ENCODE data around the gene SASH1.
"Not testable (repeated sequence)": the region's sequence is repeated elsewhere in the genome, so short reads cannot be mapped to it uniquely, and the experiment has no call there.

SASH1 gene

DNA sequence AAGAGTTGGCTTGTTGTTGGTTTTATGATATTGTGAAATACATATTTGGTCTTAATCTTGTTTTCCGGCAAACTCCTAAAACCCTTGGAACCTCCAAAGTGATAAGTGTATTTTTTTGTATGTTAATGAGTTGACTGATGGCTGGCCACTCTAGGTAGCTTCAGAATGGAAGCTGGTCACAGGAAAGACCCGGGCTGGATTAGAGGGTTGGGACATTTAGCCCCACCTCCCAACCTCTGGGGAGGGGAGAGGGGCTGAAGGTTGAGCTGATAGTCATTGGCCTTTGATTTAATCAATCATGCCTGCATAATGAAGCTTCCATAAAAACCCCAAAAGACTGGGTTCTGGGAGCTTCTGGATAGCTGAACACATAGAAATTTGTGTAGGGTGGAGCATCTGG lies 42.7 kb downstream of the SASH1 start:
- peaks cover 4% of the 10 kb centered on the region for H3K4me1 ChIP-seq (ENCODE audit: control insufficient read depth, insufficient read depth, low read length)
- no peak overlapping the region for H3K4me3 ChIP-seq (ENCODE audit: low read length in 2 of 2)
- no peaks in the 10 kb centered on the region for H3K27me3 ChIP-seq (ENCODE audit: control insufficient read depth in 1 of 2, insufficient read depth in 2 of 2, low read length in 2 of 2)
- no peak overlapping the region for H3K27ac ChIP-seq (ENCODE audit: low read length)
- H3K36me3 ChIP-seq (ENCODE audit: control insufficient read depth in 2 of 2, insufficient read depth in 2 of 2, low read length in 2 of 2) = no peaks in the 10 kb centered on the region
- no peaks in the 10 kb centered on the region for H3K9me3 ChIP-seq (ENCODE audit: control insufficient read depth in 2 of 2, low read length in 2 of 2)
- H3K9ac ChIP-seq (ENCODE audit: low read length in 2 of 2) = no peak overlapping the region

GRCh38 chr6:148388521-148388920 lies 45.9 kb downstream of the SASH1 start:
- H3K27me3 ChIP-seq (ENCODE audit: control insufficient read depth in 1 of 2, insufficient read depth in 2 of 2, low read length in 2 of 2) = no peaks in the 10 kb centered on the region
- H3K9me3 ChIP-seq (ENCODE audit: control insufficient read depth in 2 of 2, low read length in 2 of 2) = no peaks in the 10 kb centered on the region
- H3K4me1 ChIP-seq (ENCODE audit: control insufficient read depth, insufficient read depth, low read length) = no peaks in the 10 kb centered on the region
- H3K27ac ChIP-seq (ENCODE audit: low read length) = no peak overlapping the region
- H3K4me3 ChIP-seq (ENCODE audit: low read length in 2 of 2) = no peak overlapping the region
- H3K36me3 ChIP-seq (ENCODE audit: control insufficient read depth in 2 of 2, insufficient read depth in 2 of 2, low read length in 2 of 2) = no peaks in the 10 kb centered on the region
- no peak overlapping the region for H3K9ac ChIP-seq (ENCODE audit: low read length in 2 of 2)

DNA sequence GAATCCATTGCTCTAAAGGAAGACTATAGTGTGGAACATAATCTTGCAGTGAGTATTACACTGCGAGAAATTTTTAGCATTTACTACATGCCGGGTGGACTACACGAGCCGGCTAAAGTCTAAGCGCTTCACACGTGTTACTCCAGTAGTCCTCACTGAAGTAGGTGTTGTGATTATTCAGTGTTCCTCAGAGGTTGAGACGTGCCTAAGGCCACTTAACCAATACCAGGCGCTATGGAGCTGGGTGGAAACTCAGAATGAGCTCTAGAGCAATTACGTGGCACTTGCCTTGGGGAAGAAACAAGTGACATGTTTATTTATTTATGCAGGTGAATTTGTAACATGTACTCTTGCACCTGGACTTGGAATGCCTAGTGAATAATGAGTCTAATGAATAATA lies 46.4 kb downstream of the SASH1 start:
- no peak overlapping the region for H3K9ac ChIP-seq (ENCODE audit: low read length in 2 of 2)
- H3K4me1 ChIP-seq (ENCODE audit: control insufficient read depth, insufficient read depth, low read length) = no peaks in the 10 kb centered on the region
- H3K4me3 ChIP-seq (ENCODE audit: low read length in 2 of 2) = no peak overlapping the region
- H3K27me3 ChIP-seq (ENCODE audit: control insufficient read depth in 1 of 2, insufficient read depth in 2 of 2, low read length in 2 of 2) = no peaks in the 10 kb centered on the region
- H3K36me3 ChIP-seq (ENCODE audit: control insufficient read depth in 2 of 2, insufficient read depth in 2 of 2, low read length in 2 of 2) = no peaks in the 10 kb centered on the region
- no peak overlapping the region for H3K27ac ChIP-seq (ENCODE audit: low read length)
- H3K9me3 ChIP-seq (ENCODE audit: control insufficient read depth in 2 of 2, low read length in 2 of 2) = no peaks in the 10 kb centered on the region

- H3K27ac ChIP-seq (ENCODE audit: low read length) = no peak overlapping the region
- no peaks in the 10 kb centered on the region for H3K9me3 ChIP-seq (ENCODE audit: control insufficient read depth in 2 of 2, low read length in 2 of 2)
- H3K9ac ChIP-seq (ENCODE audit: low read length in 2 of 2) = no peak overlapping the region
- H3K4me1 ChIP-seq (ENCODE audit: control insufficient read depth, insufficient read depth, low read length) = no peaks in the 10 kb centered on the region
- no peaks in the 10 kb centered on the region for H3K36me3 ChIP-seq (ENCODE audit: control insufficient read depth in 2 of 2, insufficient read depth in 2 of 2, low read length in 2 of 2)
- H3K27me3 ChIP-seq (ENCODE audit: control insufficient read depth in 1 of 2, insufficient read depth in 2 of 2, low read length in 2 of 2) = no peaks in the 10 kb centered on the region
- no peak overlapping the region for H3K4me3 ChIP-seq (ENCODE audit: low read length in 2 of 2)
These were observed 47.3 kb downstream of the SASH1 start for GRCh38 chr6:148389917-148390316.

DNA sequence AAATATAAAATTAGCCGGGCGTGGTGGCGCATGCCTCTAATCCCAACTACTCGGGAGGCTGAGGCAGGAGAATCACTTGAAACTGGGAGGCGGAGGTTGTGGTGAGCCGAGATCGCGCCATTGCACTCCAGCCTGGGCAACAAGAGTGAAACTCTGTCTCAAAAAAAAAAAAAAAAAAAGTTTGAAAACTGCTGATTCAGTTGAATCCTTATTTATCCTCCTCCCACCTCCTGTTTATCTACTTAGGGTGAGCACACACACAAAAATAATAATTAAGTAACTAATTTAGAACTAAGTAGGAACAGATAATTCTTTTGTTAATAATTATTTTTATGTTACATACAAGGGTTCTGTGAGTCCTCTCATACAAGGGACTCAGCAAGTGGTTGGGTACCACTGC lies 49.5 kb downstream of the SASH1 start:
- not testable (repeated sequence) for H3K4me1 ChIP-seq (ENCODE audit: control insufficient read depth, insufficient read depth, low read length); H3K36me3 ChIP-seq (ENCODE audit: control insufficient read depth in 2 of 2, insufficient read depth in 2 of 2, low read length in 2 of 2); H3K27ac ChIP-seq (ENCODE audit: low read length); H3K27me3 ChIP-seq (ENCODE audit: control insufficient read depth in 1 of 2, insufficient read depth in 2 of 2, low read length in 2 of 2); H3K9ac ChIP-seq (ENCODE audit: low read length in 2 of 2); H3K4me3 ChIP-seq (ENCODE audit: low read length in 2 of 2); H3K9me3 ChIP-seq (ENCODE audit: control insufficient read depth in 2 of 2, low read length in 2 of 2)

DNA sequence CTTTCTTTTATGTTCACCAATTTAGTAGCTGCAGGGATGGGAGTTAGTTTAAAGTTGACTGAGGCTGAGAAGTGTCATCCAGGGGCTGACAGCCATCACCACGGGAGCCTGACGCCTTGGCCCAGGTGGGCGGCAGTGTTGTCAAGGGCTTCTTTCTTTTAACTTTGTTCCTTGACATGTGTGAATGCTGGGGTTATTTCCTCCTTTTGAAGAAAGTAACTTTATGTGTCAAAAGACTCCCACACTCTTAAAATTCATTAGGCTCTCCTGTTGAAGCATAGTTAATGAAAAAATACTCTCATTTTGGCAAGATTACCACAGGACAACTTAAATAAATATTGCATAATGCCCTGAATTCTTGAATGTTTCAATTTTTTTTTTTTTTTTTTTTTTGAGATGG lies 50.0 kb downstream of the SASH1 start:
- Histone ChIP-seq H3K27ac (ENCODE audit: low read length) (no peak overlapping the region), H3K4me1 (ENCODE audit: control insufficient read depth, insufficient read depth, low read length) (peaks cover 5% of the 10 kb centered on the region), H3K9me3 (ENCODE audit: control insufficient read depth in 2 of 2, low read length in 2 of 2) (no peaks in the 10 kb centered on the region), H3K36me3 (ENCODE audit: control insufficient read depth in 2 of 2, insufficient read depth in 2 of 2, low read length in 2 of 2) (no peaks in the 10 kb centered on the region), H3K9ac (ENCODE audit: low read length in 2 of 2) (no peak overlapping the region), H3K4me3 (ENCODE audit: low read length in 2 of 2) (no peak overlapping the region), H3K27me3 (ENCODE audit: control insufficient read depth in 1 of 2, insufficient read depth in 2 of 2, low read length in 2 of 2) (no peaks in the 10 kb centered on the region)

GRCh38 chr6:148395583-148396101 lies 53.0 kb downstream of the SASH1 start:
- H3K9me3 ChIP-seq (ENCODE audit: control insufficient read depth in 2 of 2, low read length in 2 of 2) = no peaks in the 10 kb centered on the region
- H3K27ac ChIP-seq (ENCODE audit: low read length) = no peak overlapping the region
- H3K27me3 ChIP-seq (ENCODE audit: control insufficient read depth in 1 of 2, insufficient read depth in 2 of 2, low read length in 2 of 2) = no peaks in the 10 kb centered on the region
- H3K9ac ChIP-seq (ENCODE audit: low read length in 2 of 2) = no peak overlapping the region
- H3K36me3 ChIP-seq (ENCODE audit: control insufficient read depth in 2 of 2, insufficient read depth in 2 of 2, low read length in 2 of 2) = no peaks in the 10 kb centered on the region
- H3K4me3 ChIP-seq (ENCODE audit: low read length in 2 of 2) = no peak overlapping the region
- H3K4me1 ChIP-seq (ENCODE audit: control insufficient read depth, insufficient read depth, low read length) = peaks cover 5% of the 10 kb centered on the region

- H3K27me3 ChIP-seq (ENCODE audit: control insufficient read depth in 1 of 2, insufficient read depth in 2 of 2, low read length in 2 of 2) = no peaks in the 10 kb centered on the region
- H3K36me3 ChIP-seq (ENCODE audit: control insufficient read depth in 2 of 2, insufficient read depth in 2 of 2, low read length in 2 of 2) = no peaks in the 10 kb centered on the region
- H3K27ac ChIP-seq (ENCODE audit: low read length) = no peak overlapping the region
- H3K4me1 ChIP-seq (ENCODE audit: control insufficient read depth, insufficient read depth, low read length) = peaks cover 5% of the 10 kb centered on the region
- no peaks in the 10 kb centered on the region for H3K9me3 ChIP-seq (ENCODE audit: control insufficient read depth in 2 of 2, low read length in 2 of 2)
- H3K9ac ChIP-seq (ENCODE audit: low read length in 2 of 2) = no peak overlapping the region
- no peak overlapping the region for H3K4me3 ChIP-seq (ENCODE audit: low read length in 2 of 2)
These were observed 53.8 kb downstream of the SASH1 start for GRCh38 chr6:148396411-148396810.

- peaks cover 5% of the 10 kb centered on the region for H3K4me1 ChIP-seq (ENCODE audit: control insufficient read depth, insufficient read depth, low read length)
- no peaks in the 10 kb centered on the region for H3K36me3 ChIP-seq (ENCODE audit: control insufficient read depth in 2 of 2, insufficient read depth in 2 of 2, low read length in 2 of 2)
- H3K27me3 ChIP-seq (ENCODE audit: control insufficient read depth in 1 of 2, insufficient read depth in 2 of 2, low read length in 2 of 2) = no peaks in the 10 kb centered on the region
- H3K4me3 ChIP-seq (ENCODE audit: low read length in 2 of 2) = no peak overlapping the region
- H3K9me3 ChIP-seq (ENCODE audit: control insufficient read depth in 2 of 2, low read length in 2 of 2) = no peaks in the 10 kb centered on the region
- no peak overlapping the region for H3K27ac ChIP-seq (ENCODE audit: low read length)
- H3K9ac ChIP-seq (ENCODE audit: low read length in 2 of 2) = no peak overlapping the region
These were observed 54.3 kb downstream of the SASH1 start for GRCh38 chr6:148396926-148397325.

DNA sequence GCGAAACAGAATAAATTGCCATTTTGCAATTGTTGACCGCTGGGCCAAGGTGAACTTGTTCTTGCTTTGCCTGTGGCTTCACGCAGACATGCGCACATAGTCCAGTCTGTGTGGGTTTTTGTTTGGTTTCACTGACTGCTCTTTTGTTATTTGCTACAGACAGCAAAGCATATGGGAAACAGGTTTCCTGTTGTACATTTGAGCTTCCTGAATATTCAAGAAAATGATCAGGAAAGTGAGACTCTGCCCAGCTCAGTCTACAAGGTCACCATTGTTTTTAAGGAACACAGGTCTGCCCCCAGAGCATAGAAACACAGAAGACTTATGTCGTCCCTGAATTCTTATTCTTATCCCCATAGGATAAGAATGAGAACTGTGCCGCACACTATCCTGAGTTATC lies 55.6 kb downstream of the SASH1 start:
- Histone ChIP-seq H3K4me3 (ENCODE audit: low read length in 2 of 2) (no peak overlapping the region), H3K9ac (ENCODE audit: low read length in 2 of 2) (no peak overlapping the region), H3K36me3 (ENCODE audit: control insufficient read depth in 2 of 2, insufficient read depth in 2 of 2, low read length in 2 of 2) (no peaks in the 10 kb centered on the region), H3K27me3 (ENCODE audit: control insufficient read depth in 1 of 2, insufficient read depth in 2 of 2, low read length in 2 of 2) (no peaks in the 10 kb centered on the region), H3K9me3 (ENCODE audit: control insufficient read depth in 2 of 2, low read length in 2 of 2) (no peaks in the 10 kb centered on the region), H3K27ac (ENCODE audit: low read length) (no peak overlapping the region), H3K4me1 (ENCODE audit: control insufficient read depth, insufficient read depth, low read length) (peaks cover 5% of the 10 kb centered on the region)

DNA sequence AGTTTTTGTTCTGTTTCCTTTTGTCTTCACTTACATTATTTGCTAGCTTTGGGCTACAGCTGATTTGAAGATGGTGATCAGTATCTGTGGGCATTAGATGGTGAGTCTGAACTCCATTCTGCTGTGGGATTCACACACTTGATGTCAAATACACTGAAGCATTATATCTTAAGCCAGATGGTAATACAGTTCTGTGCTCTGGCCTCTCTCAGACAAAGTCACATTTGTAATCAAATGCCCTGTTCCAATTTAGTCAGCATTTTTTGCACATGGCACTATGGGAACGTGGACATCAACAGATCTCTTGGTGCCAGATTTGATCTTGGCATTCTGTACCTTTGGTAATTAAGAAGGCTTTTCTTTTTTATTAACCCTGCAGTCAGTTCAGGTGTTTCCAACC lies 56.0 kb downstream of the SASH1 start:
- Histone ChIP-seq H3K9me3 (ENCODE audit: control insufficient read depth in 2 of 2, low read length in 2 of 2) (no peaks in the 10 kb centered on the region), H3K4me1 (ENCODE audit: control insufficient read depth, insufficient read depth, low read length) (peaks cover 5% of the 10 kb centered on the region), H3K9ac (ENCODE audit: low read length in 2 of 2) (no peak overlapping the region), H3K27ac (ENCODE audit: low read length) (no peak overlapping the region), H3K27me3 (ENCODE audit: control insufficient read depth in 1 of 2, insufficient read depth in 2 of 2, low read length in 2 of 2) (no peaks in the 10 kb centered on the region), H3K36me3 (ENCODE audit: control insufficient read depth in 2 of 2, insufficient read depth in 2 of 2, low read length in 2 of 2) (no peaks in the 10 kb centered on the region), H3K4me3 (ENCODE audit: low read length in 2 of 2) (no peak overlapping the region)
